AML-193 (cell line): ENCODE measurements around the gene LGALSL.
"Not testable (repeated sequence)": the region's sequence is repeated elsewhere in the genome, so short reads cannot be mapped to it uniquely, and the experiment has no call there.

Source experiments
- DNase-seq, 2 experiments: peaks; one replicate each; lab custom pipeline; 2025; lab: John Stamatoyannopoulos, UW

The LGALSL gene

DNA sequence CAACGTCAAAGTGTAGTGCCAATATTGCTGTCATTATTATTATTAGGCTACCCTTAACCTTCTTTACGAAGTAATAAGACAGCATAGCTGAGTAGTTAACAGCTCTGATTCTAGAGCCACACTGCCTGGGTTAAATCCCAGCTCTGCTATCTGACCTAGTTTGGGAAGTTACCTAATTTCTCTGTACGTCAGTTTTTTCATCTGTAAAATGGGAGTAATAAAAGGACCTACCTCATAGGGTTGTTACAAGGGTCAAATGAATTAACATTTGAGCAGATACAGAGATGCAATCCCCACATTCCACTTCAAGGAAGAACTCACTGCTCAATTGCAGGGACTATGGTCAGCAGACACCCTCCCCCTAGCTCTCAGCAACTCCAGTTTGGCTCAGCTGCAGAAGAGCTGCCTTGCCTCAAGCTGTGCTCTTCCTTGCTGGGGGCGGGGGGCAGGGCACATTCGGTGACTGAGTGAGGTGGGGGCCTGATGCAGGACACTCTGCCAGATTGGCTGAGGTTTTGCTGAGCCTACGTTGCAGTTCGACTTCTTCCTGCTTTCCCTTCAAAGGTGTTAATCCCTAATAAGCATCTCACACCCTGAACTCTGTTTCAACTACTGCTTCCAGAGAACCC, 11.0 kb upstream of the LGALSL start:
- no peak for DNase-seq

DNA sequence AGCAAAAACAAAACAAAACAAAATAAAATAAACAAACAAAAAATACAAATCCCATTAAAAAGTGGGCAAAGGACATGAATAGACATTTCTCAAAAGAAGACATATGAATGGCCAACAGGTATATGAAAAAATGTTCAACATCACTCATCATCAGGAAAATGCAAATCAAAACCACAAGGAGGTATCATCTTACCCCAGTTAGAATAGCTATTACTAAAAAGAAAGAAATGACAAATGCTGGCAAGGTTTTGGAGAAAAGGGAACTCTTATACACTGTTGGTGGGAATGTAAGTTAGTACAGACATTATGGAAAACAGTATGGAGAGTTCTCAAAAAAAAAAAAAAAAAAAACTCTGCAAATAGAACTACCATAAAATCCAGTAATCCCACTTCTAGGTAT, 8.0 kb upstream of the LGALSL start:
- not testable (repeated sequence) for DNase-seq

DNA sequence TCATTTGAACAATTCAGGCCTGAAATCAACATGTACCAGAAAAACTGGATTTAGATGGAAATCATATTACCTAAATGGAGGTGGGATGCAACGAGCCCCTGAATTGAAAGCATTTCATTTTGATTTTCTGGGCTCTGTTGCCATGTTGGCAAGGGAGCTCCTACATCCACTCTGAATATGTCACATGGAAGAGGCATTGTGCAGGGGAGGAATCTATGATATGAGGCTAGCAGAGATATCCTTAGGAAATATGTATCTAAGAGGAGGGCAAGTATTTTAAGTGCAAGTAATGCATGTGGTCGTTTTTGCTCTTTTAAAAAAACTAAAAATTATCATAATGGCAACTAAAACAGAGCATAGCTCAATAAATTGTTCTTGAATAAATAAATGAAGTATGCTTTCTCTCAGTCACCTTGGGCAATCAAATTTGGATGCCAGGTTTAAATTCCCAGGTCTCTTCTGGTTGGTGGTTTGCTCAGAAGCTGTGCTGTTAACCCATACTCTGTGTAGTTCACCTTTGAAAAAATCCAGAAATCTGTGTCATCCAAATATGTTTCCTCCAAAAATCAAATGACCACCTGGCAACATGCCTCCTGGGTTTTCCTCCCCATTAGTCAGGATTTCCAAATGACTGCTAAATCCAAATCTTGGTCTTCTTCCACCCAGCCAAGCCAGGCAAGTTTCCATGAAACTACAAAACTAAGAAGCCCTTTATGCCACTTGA, 6.5 kb upstream of the LGALSL start:
- no peak for DNase-seq

DNA sequence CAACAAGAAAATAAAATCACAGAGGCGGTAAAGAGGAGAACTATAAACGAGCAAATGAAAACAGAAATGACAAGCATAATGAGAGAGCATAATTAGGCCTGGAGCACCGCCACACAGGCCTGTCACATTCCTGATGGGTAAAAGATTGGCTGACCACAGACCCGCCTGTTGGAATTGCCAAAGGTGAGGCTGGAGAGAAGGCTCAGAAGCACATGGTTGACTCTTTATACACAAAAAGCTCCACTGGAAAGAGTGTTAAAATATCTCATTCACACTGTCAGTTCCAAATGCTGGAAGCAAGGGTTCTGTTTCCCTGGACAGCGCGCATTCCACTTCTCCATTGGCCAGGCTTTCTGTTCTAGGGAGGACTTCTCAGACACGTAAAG, 5.9 kb upstream of the LGALSL start:
- DNase-seq, result no peak

DNA sequence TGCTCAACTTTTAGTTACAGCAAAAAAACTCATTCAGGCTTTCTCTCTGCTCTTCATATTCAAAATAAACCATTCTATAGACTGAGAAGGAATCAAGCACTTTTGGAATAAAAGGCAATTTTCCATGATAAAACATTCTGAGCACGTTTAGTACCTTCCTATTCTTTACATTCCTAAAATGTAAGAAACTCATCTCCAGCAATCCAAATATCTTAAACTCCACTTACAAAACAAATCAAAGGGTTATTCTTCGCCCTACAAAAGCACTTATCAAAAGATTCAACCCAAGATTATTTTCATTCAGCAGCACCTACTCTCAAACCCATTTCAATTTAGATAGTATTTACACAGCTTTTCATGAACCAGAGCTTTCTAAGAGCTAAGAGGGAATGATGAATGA, 2.9 kb upstream of the LGALSL start:
- no peak for DNase-seq

DNA sequence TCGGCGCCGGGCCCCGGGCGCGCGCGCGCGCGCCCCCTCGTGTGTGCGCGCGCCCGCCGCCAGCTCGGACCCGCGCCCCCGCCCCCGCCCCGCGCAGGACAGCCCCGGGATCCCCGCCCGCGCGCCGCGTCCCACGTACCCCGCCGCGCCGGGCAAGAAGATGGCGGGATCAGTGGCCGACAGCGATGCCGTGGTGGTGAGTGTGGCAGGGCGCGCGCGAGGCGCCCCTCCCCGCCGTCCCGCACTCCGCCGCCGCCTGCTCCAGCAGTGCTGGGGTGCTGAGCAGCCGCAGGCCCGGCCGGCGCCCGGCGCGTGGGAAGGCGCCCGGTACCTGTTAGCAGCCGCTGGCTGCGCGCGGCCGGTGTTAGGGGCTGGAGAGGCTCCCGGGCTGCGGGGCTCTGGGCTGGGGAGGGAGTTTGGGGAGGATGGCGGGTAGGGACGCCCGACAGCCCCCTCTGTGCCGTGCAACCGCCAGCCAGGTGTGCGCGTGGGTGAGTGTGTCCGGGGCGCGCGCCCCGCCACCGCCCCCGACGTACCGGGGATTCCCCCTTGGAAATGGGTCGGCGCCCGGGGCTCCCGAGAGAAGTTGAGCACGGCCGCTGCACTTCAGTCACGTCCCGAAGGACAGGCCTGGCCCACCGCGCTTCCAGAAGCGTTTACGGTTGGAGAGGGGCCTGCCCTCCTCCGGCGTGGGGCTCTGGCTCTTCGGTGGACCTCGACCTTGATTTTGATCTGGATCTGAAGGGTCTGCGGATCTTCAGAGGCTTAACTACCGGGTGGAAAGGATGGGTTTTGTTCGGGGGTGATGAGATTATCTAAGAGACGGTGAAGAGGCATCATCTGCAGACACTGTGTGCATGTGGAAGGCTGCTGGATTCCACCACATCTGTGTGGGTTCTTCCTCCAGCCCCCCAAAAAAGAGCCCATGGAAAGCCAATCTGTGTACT, 697 bp downstream of the LGALSL start:
- peak in 1 of 2 experiments; percentile 35 for DNase-seq

DNA sequence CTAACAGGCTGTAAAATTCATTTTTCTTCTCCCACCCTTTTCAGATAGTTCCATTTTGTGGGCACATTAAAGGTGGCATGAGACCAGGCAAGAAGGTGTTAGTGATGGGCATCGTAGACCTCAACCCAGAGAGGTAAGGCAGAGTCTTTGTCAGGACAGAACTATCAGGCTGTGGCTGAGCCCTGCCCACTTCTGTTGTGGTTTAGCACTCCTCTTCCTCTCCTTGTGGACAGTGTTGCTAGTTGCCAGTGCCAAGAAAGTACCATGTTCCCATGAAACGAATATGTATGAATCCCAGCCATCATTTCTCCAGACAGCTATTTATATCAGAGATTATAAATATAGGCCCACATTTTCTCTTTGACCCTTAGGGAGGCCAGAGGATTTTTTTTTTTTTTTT, 1.6 kb downstream of the LGALSL start:
- peak; percentile 12 for DNase-seq

DNA sequence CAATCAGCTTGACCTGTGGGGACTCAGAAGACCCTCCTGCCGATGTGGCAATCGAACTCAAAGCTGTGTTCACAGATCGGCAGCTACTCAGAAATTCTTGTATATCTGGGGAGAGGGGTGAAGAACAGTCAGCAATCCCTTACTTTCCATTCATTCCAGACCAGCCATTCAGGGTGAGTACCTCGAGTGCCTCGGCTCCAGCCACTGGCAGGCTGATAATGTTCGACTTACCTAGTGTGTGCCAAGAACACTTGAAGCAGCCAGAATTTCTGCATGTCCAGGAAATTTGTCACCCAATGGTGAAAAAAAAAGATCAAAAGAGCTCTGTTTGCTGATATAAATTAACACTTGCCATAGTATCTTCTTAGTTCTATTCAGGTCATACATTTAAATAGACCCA, 2.3 kb downstream of the LGALSL start:
- no peak for DNase-seq

DNA sequence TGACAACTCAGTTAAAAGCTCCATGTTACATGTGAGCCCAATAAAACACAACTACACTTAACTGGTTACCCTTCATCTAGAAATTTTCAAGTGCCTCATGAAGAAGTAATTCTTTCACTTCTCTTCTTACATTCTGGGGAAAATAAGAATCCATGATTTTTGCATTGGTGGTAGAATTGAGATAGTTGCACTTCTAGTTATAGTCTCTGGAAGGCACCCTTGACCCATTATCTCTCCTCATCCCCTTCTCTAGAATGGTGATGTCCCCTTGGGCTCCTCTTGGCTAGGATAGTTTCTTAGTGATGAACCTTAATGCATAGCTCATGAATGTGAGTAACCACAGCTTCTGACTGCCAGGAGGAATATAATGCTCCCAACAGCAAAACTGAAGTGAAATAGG, 3.6 kb downstream of the LGALSL start:
- peak; percentile 5 to 13 for DNase-seq

- no peak for DNase-seq
These were observed 5.6 kb downstream of the LGALSL start for GRCh38 chr2:64459575-64459974.

DNA sequence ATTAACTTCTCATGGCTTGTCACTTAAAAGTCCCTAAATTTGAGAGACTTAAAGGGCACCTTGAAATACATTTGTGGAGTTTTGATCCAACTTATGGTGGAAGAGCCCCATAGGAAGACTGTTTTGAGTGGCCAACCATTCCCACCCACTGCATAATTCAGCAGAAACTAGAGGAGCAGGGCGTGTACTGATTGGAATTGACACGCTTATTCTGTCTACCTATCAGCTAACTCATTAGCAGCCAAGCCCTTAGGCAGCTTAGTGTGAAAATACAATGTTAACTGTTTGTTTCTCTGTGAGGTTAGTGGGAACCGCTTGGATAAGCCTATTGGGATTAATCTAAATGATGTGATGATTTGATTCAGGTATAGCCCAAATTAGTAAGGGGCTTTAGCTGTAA, 6.4 kb downstream of the LGALSL start:
- no peak for DNase-seq

DNA sequence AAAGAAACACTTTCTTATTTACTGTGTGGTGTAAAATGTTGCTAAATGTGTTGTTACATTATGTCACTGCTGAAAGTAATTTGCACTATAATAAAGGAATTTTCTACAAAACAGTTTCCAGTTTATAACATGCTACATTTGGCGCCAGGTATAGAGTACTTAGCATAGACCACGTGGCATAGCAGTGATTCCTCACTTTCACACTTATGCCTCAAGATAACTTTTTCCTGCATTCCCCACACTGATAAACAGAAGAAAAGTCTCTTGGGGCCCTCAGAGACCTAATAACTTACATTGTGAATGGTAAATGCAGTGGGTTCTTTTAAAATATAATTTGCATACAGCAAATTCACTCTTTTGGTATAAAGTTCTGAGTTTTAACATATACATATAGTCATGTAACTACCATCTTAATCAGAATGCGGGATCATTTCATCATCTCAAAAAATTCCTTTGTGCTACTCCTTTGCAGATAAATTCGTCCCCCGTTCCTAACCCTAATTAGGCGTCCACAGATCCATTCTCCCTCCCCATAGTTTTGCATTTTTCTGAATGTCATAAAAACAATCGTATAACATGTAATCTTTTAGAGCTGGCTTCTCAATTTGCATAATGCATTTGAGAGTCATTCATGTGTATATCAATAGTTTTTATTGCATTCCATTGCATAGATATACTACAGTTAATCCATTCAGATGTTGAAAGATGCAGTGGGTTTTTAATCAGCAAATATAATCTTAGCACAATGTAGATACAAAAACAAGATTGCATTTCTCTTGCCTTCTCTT, 7.5 kb downstream of the LGALSL start:
- no peak for DNase-seq

- no peak for DNase-seq
These were observed 8.2 kb downstream of the LGALSL start for GRCh38 chr2:64462171-64462570.

DNA sequence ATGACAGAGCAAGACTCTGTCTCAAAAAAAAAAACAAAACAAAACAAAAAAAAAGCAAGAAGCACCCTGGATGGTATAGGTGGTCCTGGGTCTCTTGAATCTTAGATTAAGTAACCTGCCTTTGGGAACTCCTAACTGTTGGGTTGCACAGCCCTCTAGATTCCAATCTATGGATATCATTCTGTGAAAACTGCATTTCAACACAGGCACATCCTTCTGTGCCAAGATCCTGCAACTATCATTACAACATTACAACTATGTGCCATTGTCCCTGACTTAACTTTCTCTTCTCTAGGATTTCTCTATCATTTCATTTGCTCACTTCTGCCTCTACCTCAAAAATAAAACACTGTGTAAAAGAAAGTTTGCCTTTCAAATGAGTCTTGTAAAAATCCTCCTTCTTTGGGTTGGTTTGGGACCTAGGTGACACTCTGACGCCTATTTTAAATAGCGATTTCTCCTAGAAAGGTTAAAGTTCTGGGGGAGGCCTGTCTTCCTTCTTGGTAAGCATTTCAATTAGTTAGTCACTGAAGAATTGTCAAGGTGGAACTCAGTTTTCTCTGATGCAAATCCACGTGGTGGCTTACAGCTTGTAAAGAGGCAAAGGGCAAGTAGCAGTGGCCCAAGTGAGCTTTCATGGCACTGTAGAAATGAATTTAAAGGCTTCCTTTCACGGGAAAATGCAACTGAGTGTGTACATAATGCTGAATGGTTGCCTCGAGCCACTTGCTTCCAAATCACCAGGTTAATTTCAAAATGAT, 9.2 kb downstream of the LGALSL start:
- no peak for DNase-seq

DNA sequence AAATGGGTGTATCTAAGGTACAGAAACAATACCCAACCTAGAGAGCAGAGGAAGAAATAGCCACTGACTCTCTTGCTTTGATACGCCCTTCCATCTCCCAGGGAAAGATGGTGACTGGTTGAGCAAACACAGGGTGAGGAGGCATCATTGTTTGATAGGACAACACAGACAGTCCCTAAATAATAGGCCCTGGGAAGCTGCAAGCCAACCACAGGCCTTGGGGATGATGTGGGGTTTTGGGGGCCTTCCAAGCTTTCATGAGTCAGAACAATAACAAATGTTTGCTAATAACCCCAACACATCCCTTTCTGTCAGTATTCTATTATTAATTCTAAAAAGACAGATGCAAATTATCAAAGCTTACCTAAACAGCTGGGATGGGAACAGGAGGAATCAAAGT, 9.8 kb downstream of the LGALSL start:
- no peak for DNase-seq

DNA sequence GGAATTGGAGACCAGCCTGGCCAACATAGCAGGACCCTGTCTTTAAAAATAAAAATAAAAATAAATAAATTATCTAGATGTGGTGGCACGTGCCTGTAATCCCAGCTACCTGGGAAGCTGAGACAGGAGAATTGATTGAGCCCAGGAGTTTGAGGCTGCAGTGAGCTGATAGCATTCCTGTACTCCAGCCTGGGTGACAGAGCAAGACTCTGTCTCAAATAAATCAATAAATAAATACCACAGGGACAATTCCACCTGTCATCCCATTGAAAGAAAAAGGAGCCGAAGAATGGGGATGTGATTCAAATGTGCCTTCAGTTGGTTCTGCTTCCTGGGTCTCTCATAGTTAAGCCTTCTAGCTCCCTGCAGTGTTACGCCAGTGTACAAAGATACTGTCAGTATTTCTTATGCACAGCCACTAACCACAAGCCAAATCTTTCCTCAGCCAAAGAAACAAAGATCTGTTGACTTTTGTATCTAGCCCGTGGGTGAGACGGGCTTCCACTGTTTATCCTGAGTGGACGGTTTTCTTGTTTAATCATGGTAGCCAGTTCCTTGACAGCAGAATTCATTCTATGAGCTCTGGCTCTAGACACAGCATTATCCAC, 12.6 kb downstream of the LGALSL start:
- peak in 1 of 2 experiments; percentile 44 for DNase-seq

- DNase-seq, result peak; percentile 87 to 94
These were observed 13.3 kb downstream of the LGALSL start for GRCh38 chr2:64467096-64467843.

GRCh38 chr2:64469261-64469660, 15.3 kb downstream of the LGALSL start:
- no peak for DNase-seq

GRCh38 chr2:64470071-64470470, 16.1 kb downstream of the LGALSL start:
- DNase-seq, result no peak

DNA sequence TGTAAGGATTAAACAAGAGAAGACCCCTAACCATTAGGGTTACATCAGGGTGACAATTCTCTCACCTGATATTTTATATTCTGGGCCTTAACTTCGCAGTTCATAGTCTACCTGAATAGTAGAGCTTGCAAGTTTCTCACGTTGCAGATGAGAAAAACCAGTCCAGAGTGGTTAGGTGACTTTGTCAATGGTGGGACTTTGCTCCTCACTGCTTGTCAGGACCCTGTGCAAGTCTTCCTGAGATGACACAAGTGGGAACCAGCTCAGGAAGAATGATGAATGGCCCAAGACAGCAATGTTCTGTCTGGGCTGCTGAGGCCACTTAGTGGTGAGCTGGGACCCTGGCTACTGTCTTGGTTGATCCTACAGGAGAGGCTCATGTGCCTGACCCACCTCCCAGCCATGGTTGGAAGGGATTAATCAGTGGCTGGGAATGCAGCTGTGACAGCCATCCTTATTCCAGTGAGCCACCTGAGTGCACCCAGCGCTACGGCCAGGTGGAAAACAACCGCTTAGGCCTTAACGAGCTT, 16.9 kb downstream of the LGALSL start:
- DNase-seq, result no peak
